GM12878 (cell line): ENCODE results near the gene PAOX. TPM values are rescaled to one million over a fixed set of nuclear protein-coding genes. Genes with fewer than 3 reads are reported as not detected.

Source experiments
- ATAC-seq: fragments of 200-7000 bp; cut with Tn5 transposase; 3 replicates; pipeline ENCODE4 v1.9.1; 2020; ENCODE audit warnings: mild to moderate bottlenecking, moderate library complexity
- BruUV-seq: library from RNA; stranded (reverse); fragments of 400-500 nt; replicated peaks from 2 replicates; lab custom pipeline; 2021; lab: Mats Ljungman, UMichigan
- CTCF ChIA-PET: fragments of 300-600 bp; sonication (Branson Sonifier 250); formaldehyde crosslinking; extraction: SDS; loops from one replicate; lab custom pipeline; 2021; ENCODE audit warnings: inconsistent platforms; lab: Yijun Ruan, JAX
- POLR2A ChIA-PET: fragments of 350-600 bp; formaldehyde crosslinking; extraction: SDS; loops from one replicate; lab custom pipeline; 2021; ENCODE audit warnings: inconsistent platforms; lab: Charles Lee
- RAD21 ChIA-PET: fragments of 300-600 bp; sonication (Branson Sonifier 250); formaldehyde crosslinking; loops from one replicate; lab custom pipeline; 2023; ENCODE audit warnings: antibody characterized with exemption; ENCODE audit not compliant: unreplicated experiment; lab: Charles Lee
- SMC1A ChIA-PET: fragments of 300-600 bp; sonication (Branson Sonifier 250); formaldehyde crosslinking; loops from one replicate; lab custom pipeline; 2023; ENCODE audit not compliant: unreplicated experiment, uncharacterized antibody; lab: Charles Lee
- DNase-seq: peaks from one replicate; pipeline ENCODE4 v3.0.0-alpha.2; 2011; ENCODE audit warnings: low read depth, low spot score
- FAIRE-seq: peaks from 3 replicates; lab custom pipeline; 2011; peaks lifted over from hg19 to GRCh38; lab: Jason Lieb, UNC
- H2AFZ ChIP-seq: 2 replicates; pipeline ENCODE4 v1.6.0; 2011; ENCODE audit warnings: low read depth, low read length, control low read depth; ENCODE audit not compliant: control insufficient read depth
- H3K27ac ChIP-seq: 2 replicates; pipeline ENCODE4 v1.5.1; 2011; ENCODE audit warnings: control low read depth; ENCODE audit not compliant: control insufficient read depth, insufficient read depth
- H3K27me3 ChIP-seq, 2 experiments: replicated peaks in 1 of 2; 2 replicates each; pipeline versions ENCODE4 v1.6.0 to v1.6.1; 2011; ENCODE audit warnings: low read length in 1 of 2; ENCODE audit not compliant: control insufficient read depth in 2 of 2, insufficient read depth in 2 of 2
- H3K36me3 ChIP-seq, 2 experiments: 2 replicates each; pipeline ENCODE4 v1.5.1; 2011; ENCODE audit warnings: low read length in 1 of 2; ENCODE audit not compliant: control insufficient read depth in 2 of 2, insufficient read depth in 2 of 2
- H3K4me1 ChIP-seq: 2 replicates; pipeline ENCODE4 v1.6.1; 2011; ENCODE audit warnings: mild to moderate bottlenecking, low read length, moderate library complexity, mixed read lengths; ENCODE audit not compliant: control insufficient read depth, insufficient read depth
- H3K4me2 ChIP-seq: 2 replicates; pipeline ENCODE4 v1.6.0; 2011; ENCODE audit warnings: control low read depth; ENCODE audit not compliant: control insufficient read depth, insufficient read depth
- H3K4me3 ChIP-seq: fragments of 200-600 bp; sonication (generic); 2 replicates; pipeline ENCODE4 v1.5.1; 2016
- H3K79me2 ChIP-seq: 2 replicates; pipeline ENCODE4 v1.6.0; 2011; ENCODE audit warnings: low read length; ENCODE audit not compliant: control insufficient read depth, insufficient read depth
- H3K9ac ChIP-seq: 2 replicates; pipeline ENCODE4 v1.8.0; 2011; ENCODE audit warnings: low read length, control low read depth, mixed read lengths; ENCODE audit not compliant: control insufficient read depth, insufficient read depth
- H3K9me3 ChIP-seq: replicated peaks from 3 replicates; pipeline ENCODE4 v1.5.1; 2011; ENCODE audit warnings: mild to moderate bottlenecking, low read length; ENCODE audit not compliant: control insufficient read depth, insufficient read depth
- H4K20me1 ChIP-seq: 2 replicates; pipeline ENCODE4 v1.6.0; 2011; ENCODE audit not compliant: control insufficient read depth, insufficient read depth
- ATF7 ChIP-seq: fragments of 450-650 bp; IDR thresholded peaks from 2 replicates; pipeline ENCODE4 v1.6.1; 2016; ENCODE audit warnings: low read depth, mild to moderate bottlenecking
- CBX3 ChIP-seq: fragments of 200-600 bp; sonication (generic); IDR thresholded peaks from 2 replicates; pipeline ENCODE4 v1.6.1; 2016; ENCODE audit warnings: low read depth, borderline replicate concordance
- HDGF ChIP-seq: fragments of 450-650 bp; IDR thresholded peaks from 2 replicates; pipeline ENCODE4 v1.6.1; 2016; ENCODE audit warnings: antibody characterized with exemption
- LARP7 ChIP-seq: fragments of 450-650 bp; IDR thresholded peaks from 2 replicates; pipeline ENCODE4 v1.6.1; 2017; ENCODE audit warnings: mild to moderate bottlenecking
- MTA2 ChIP-seq: fragments of 450-650 bp; IDR thresholded peaks from 2 replicates; pipeline ENCODE4 v1.6.1; 2016; ENCODE audit warnings: low read depth, mild to moderate bottlenecking, moderate library complexity
- NFYB ChIP-seq: IDR thresholded peaks from 2 replicates; pipeline ENCODE4 v1.6.1; 2011; ENCODE audit warnings: low read depth, mild to moderate bottlenecking, low read length, improper control_type of control experiment, moderate library complexity; ENCODE audit not compliant: insufficient read depth
- ZNF24 ChIP-seq: fragments of 450-650 bp; IDR thresholded peaks from 2 replicates; pipeline ENCODE4 v1.6.1; 2017; ENCODE audit warnings: antibody characterized with exemption, mild to moderate bottlenecking
- ZSCAN29 ChIP-seq: fragments of 450-650 bp; IDR thresholded peaks from 2 replicates; pipeline ENCODE4 v1.6.1; 2017; ENCODE audit warnings: mild to moderate bottlenecking, moderate library complexity
- WGBS: methylation state at CpG from one replicate; pipeline ENCODE4 v1.1.6; 2016; ENCODE audit warnings: low lambda C conversion rate; ENCODE audit not compliant: insufficient replicate concordance, insufficient coverage; ENCODE audit errors: missing lambda C conversion rate; 5-methylcytosine and 5-hydroxymethylcytosine counted together
- in situ Hi-C: fragments of 300-500 bp; cut with MboI; formaldehyde crosslinking; loops from 9 replicates; pipeline ENCODE4 v1.14.3; 2018; ENCODE audit warnings: mixed read lengths
- intact Hi-C: fragments of 100-400 bp; cut with micrococcal nuclease; formaldehyde crosslinking; loops from one replicate; pipeline ENCODE4 v1.14.2; 2022; ENCODE audit not compliant: unreplicated experiment
- polyA plus RNA-seq, 11 experiments: library from polyadenylated mRNA; depleted of rRNA in 4 of 11; unstranded in 6 of 11; stranded (reverse) in 5 of 11; fragments of >200 nt; fragmentation: Nextera tagmentation in 4 of 11; fragmentation: Illumina TruSeq in 1 of 11; extraction: Ambion mirVana in 4 of 11; extraction: Trizol in 1 of 11; gene quantifications; 1 replicate in 1 of 11; 2 replicates in 10 of 11; pipeline versions ENCODE4 v1.2.1 to v1.2.3, GENCODE V29; 2011 to 2016; ENCODE audit warnings: inconsistent platforms in 2 of 11, missing spikeins in 2 of 11, low read depth in 1 of 11
- total RNA-seq, 4 experiments: library from RNA; depleted of rRNA in 3 of 4; stranded (reverse); fragments of >200 nt in 3 of 4; fragmentation: Illumina TruSeq in 1 of 4; extraction: Trizol in 1 of 4; gene quantifications; 2 replicates each; pipeline versions ENCODE4 v1.2.1 to v1.2.3, GENCODE V29; 2013 to 2021
- TF ChIP-seq, protein P1 (sequence below): IDR thresholded peaks from 2 replicates; pipeline ENCODE4 v1.6.1; 2012; ENCODE audit warnings: low read depth, low read length, improper control_type of control experiment
- TF ChIP-seq, protein P2 (sequence below): fragments of 450-650 bp; IDR thresholded peaks from 2 replicates; pipeline ENCODE4 v1.6.1; 2017; ENCODE audit warnings: mild to moderate bottlenecking, moderate library complexity

The PAOX gene
- total and polyA plus RNA-seq, 10 of the 15 experiments (the other 5 are each of a cell fraction or from before 2014, with no cell fraction given), result 1.2 to 22.2 (median 10.5) TPM

GRCh38 chr10:133341983-133342382 is 37.1 kb upstream of the PAOX start:
- Histone ChIP-seq H3K27ac (no peak overlapping the region), H3K9ac (no peak overlapping the region), H3K36me3 (no peaks in the 10 kb centered on the region), H4K20me1 (no peaks in the 10 kb centered on the region), H3K4me3 (no peak overlapping the region), H3K79me2 (no peaks in the 10 kb centered on the region), H3K4me2 (no peak overlapping the region), H2AFZ (no peak overlapping the region), H3K4me1 (no peaks in the 10 kb centered on the region), H3K9me3 (no peaks in the 10 kb centered on the region; the same call in 2 of the 3 replicates), H3K27me3 (peaks cover 0 to 4% of the 10 kb centered on the region in 2 experiments; a peak in 2 of 4 replicates)
- ChIA-PET CTCF (no interaction called here), RAD21 (no interaction called here), POLR2A (no interaction called here), SMC1A (no interaction called here)
- no peak for ATAC-seq
- in situ Hi-C loops (no loop called here), intact Hi-C loops (no loop called here)
- BruUV-seq, result no TSS peak
- TF ChIP-seq LARP7 (no peak), ZSCAN29 (no peak), ZNF24 (no peak), NFYB (no peak), MTA2 (no peak), HDGF (no peak)
- TF ChIP-seq, protein P1, sequence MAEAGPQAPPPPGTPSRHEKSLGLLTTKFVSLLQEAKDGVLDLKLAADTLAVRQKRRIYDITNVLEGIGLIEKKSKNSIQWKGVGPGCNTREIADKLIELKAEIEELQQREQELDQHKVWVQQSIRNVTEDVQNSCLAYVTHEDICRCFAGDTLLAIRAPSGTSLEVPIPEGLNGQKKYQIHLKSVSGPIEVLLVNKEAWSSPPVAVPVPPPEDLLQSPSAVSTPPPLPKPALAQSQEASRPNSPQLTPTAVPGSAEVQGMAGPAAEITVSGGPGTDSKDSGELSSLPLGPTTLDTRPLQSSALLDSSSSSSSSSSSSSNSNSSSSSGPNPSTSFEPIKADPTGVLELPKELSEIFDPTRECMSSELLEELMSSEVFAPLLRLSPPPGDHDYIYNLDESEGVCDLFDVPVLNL, result no peak
- no peak for FAIRE-seq
- no peak for DNase-seq
- WGBS, result 47% methylated on average over 4 of the region's 4 CpGs

GRCh38 chr10:133342942-133343341 is 36.1 kb upstream of the PAOX start:
- DNase-seq, result no peak
- RAD21 ChIA-PET, result no interaction called here
- FAIRE-seq, result no peak
- SMC1A ChIA-PET, result no interaction called here
- H3K79me2 ChIP-seq, result no peaks in the 10 kb centered on the region
- CTCF ChIA-PET, result no interaction called here
- no TSS peak for BruUV-seq
- in situ Hi-C loops (no loop called here), intact Hi-C loops (no loop called here)
- 27% methylated on average over 8 of the region's 8 CpGs for WGBS
- ATAC-seq, result no peak
- H3K4me3 ChIP-seq, result no peak overlapping the region
- H3K36me3 ChIP-seq, result no peaks in the 10 kb centered on the region
- no peaks in the 10 kb centered on the region for H4K20me1 ChIP-seq
- H3K27ac ChIP-seq, result no peak overlapping the region
- no peak overlapping the region for H2AFZ ChIP-seq
- no peak overlapping the region for H3K9ac ChIP-seq
- H3K27me3 ChIP-seq, result no peaks in the 10 kb centered on the region; a peak in 1 of 4 replicates
- H3K4me1 ChIP-seq, result no peaks in the 10 kb centered on the region
- POLR2A ChIA-PET, result no interaction called here
- no peak overlapping the region for H3K4me2 ChIP-seq
- H3K9me3 ChIP-seq, result no peaks in the 10 kb centered on the region; the same call in 2 of the 3 replicates
- TF ChIP-seq ATF7 (no peak), CBX3 (no peak)
- TF ChIP-seq, protein P2, sequence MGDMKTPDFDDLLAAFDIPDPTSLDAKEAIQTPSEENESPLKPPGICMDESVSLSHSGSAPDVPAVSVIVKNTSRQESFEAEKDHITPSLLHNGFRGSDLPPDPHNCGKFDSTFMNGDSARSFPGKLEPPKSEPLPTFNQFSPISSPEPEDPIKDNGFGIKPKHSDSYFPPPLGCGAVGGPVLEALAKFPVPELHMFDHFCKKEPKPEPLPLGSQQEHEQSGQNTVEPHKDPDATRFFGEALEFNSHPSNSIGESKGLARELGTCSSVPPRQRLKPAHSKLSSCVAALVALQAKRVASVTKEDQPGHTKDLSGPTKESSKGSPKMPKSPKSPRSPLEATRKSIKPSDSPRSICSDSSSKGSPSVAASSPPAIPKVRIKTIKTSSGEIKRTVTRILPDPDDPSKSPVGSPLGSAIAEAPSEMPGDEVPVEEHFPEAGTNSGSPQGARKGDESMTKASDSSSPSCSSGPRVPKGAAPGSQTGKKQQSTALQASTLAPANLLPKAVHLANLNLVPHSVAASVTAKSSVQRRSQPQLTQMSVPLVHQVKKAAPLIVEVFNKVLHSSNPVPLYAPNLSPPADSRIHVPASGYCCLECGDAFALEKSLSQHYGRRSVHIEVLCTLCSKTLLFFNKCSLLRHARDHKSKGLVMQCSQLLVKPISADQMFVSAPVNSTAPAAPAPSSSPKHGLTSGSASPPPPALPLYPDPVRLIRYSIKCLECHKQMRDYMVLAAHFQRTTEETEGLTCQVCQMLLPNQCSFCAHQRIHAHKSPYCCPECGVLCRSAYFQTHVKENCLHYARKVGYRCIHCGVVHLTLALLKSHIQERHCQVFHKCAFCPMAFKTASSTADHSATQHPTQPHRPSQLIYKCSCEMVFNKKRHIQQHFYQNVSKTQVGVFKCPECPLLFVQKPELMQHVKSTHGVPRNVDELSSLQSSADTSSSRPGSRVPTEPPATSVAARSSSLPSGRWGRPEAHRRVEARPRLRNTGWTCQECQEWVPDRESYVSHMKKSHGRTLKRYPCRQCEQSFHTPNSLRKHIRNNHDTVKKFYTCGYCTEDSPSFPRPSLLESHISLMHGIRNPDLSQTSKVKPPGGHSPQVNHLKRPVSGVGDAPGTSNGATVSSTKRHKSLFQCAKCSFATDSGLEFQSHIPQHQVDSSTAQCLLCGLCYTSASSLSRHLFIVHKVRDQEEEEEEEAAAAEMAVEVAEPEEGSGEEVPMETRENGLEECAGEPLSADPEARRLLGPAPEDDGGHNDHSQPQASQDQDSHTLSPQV, result no peak
